Liver (tissue), 3 donors: ENCODE data around the gene ARHGEF4.

Source experiments
- ATF3 ChIP-seq: IDR thresholded peaks from 2 replicates; pipeline ENCODE4 v1.6.1; 2016; ENCODE audit warnings: antibody characterized with exemption
- CTCF ChIP-seq: fragments of 150-350 bp; IDR thresholded peaks from 2 replicates; pipeline ENCODE4 v1.5.1; 2017; ENCODE audit warnings: improper control_type of control experiment, low read depth, low read length; ENCODE audit not compliant: missing input control
- EGR1 ChIP-seq, 2 donors: IDR thresholded peaks; 2 replicates each; pipeline ENCODE4 v1.6.1; 2016 to 2018; ENCODE audit warnings: antibody characterized with exemption in 2 of 2, low read depth in 2 of 2
- GABPA ChIP-seq, 2 donors: IDR thresholded peaks in 1 of 2; conservative IDR thresholded peaks in 1 of 2; 2 replicates each; pipeline ENCODE4 v1.6.1; 2016; ENCODE audit warnings: antibody characterized with exemption in 2 of 2, mild to moderate bottlenecking in 1 of 2, moderate library complexity in 1 of 2
- JUND ChIP-seq, 2 donors: IDR thresholded peaks; 2 replicates each; pipeline ENCODE4 v1.6.1; 2016; ENCODE audit warnings: antibody characterized with exemption in 2 of 2
- MAX ChIP-seq: IDR thresholded peaks from 2 replicates; pipeline ENCODE4 v1.6.1; 2016; ENCODE audit warnings: antibody characterized with exemption
- NR2F2 ChIP-seq: IDR thresholded peaks from 2 replicates; pipeline ENCODE4 v1.6.1; 2016; ENCODE audit warnings: antibody characterized with exemption
- RAD21 ChIP-seq, 2 donors: IDR thresholded peaks; 2 replicates each; pipeline ENCODE4 v1.6.1; 2016; ENCODE audit warnings: antibody characterized with exemption in 2 of 2, mild to moderate bottlenecking in 2 of 2
- REST ChIP-seq: IDR thresholded peaks from 2 replicates; pipeline ENCODE4 v1.6.1; 2016; ENCODE audit warnings: antibody characterized with exemption, mild to moderate bottlenecking
- RXRA ChIP-seq, 2 donors: IDR thresholded peaks; 2 replicates each; pipeline ENCODE4 v1.6.1; 2017 to 2018; ENCODE audit warnings: antibody characterized with exemption in 2 of 2, mild to moderate bottlenecking in 1 of 2
- SP1 ChIP-seq: IDR thresholded peaks from 2 replicates; pipeline ENCODE4 v1.6.1; 2018; ENCODE audit warnings: antibody characterized with exemption, mild to moderate bottlenecking
- TAF1 ChIP-seq: conservative IDR thresholded peaks from 2 replicates; pipeline ENCODE4 v1.6.1; 2016; ENCODE audit warnings: antibody characterized with exemption, mild to moderate bottlenecking
- ZBTB33 ChIP-seq: IDR thresholded peaks from 2 replicates; pipeline ENCODE4 v1.6.1; 2016; ENCODE audit warnings: antibody characterized with exemption
- donor health status: healthy.
- donor health status: healthy.

GRCh38 chr2:130911996-130912395 lies 75.3 kb downstream of the ARHGEF4 start:
- TF ChIP-seq JUND (IDR thresholded peaks at IDR 0.05) (no peak), ZBTB33 (no peak), CTCF (no peak), MAX (no peak), RAD21 (IDR thresholded peaks at IDR 0.05) (no peak), REST (no peak), GABPA (IDR thresholded peaks at IDR 0.05 in 1 of 2, conservative IDR thresholded peaks at IDR 0.05 in 1 of 2) (no peak), EGR1 (IDR thresholded peaks at IDR 0.05; ENCODE audit: low read depth in 2 of 2) (no peak), ATF3 (no peak), RXRA (IDR thresholded peaks at IDR 0.05) (no peak), TAF1 (no peak), SP1 (no peak), NR2F2 (no peak)
